Lower leg skin (tissue), 4 donors: Measurements from ENCODE around the gene CFAP73. TPM values are rescaled to one million over a fixed set of nuclear protein-coding genes. Genes with fewer than 3 reads are reported as not detected.
"Not testable (repeated sequence)": the region's sequence is repeated elsewhere in the genome, so short reads cannot be mapped to it uniquely, and the experiment has no call there.

Source experiments
- DNase-seq, 2 donors: peaks; one replicate each; pipeline ENCODE4 v3.0.0-alpha.2; 2019; ENCODE audit warnings: low spot score in 2 of 2
- H3K4me3 ChIP-seq: fragments of 200-600 bp; sonication (generic); 2 replicates; pipeline ENCODE4 v1.5.1; 2017; ENCODE audit warnings: mild to moderate bottlenecking, low read depth; ENCODE audit not compliant: poor library complexity, severe bottlenecking
- CTCF ChIP-seq, 3 donors: fragments of 450-650 bp; IDR thresholded peaks; one replicate each; pipeline ENCODE4 v1.5.1; 2016; ENCODE audit warnings: antibody characterized with exemption in 3 of 3, mild to moderate bottlenecking in 3 of 3, moderate library complexity in 2 of 3
- POLR2A ChIP-seq, 2 donors: fragments of 450-650 bp; IDR thresholded peaks; one replicate each; pipeline ENCODE4 v1.6.1; 2016 to 2017; ENCODE audit warnings: antibody characterized with exemption in 2 of 2, mild to moderate bottlenecking in 1 of 2, moderate library complexity in 1 of 2
- WGBS, 2 donors: methylation state at CpG; one replicate each; pipeline ENCODE4 v1.1.5; 2018; 5-methylcytosine and 5-hydroxymethylcytosine counted together
- intact Hi-C: fragments of 100-400 bp; cut with DNase I; formaldehyde crosslinking; loops from one replicate; pipeline ENCODE4 v1.15.0; 2023; ENCODE audit warnings: low total_unique reads
- microRNA-seq, 2 donors: library from miRNA; unstranded; fragments of <30 nt; microRNA quantifications; one replicate each; pipeline ENCODE4, GENCODE V29; 2016; ENCODE audit warnings: borderline replicate concordance in 2 of 2, borderline number of aligned reads in 1 of 2
- total RNA-seq, 4 donors: library from RNA; depleted of rRNA; stranded (reverse); fragments of >200 nt; gene quantifications; one replicate each; pipeline ENCODE4 v1.1.0, GENCODE V29; 2016

Gene CFAP73
- total RNA-seq, 4 donors from 2014 or later, result 0.38 to 4.3 (median 1.9) TPM; not detected in 1

DNA sequence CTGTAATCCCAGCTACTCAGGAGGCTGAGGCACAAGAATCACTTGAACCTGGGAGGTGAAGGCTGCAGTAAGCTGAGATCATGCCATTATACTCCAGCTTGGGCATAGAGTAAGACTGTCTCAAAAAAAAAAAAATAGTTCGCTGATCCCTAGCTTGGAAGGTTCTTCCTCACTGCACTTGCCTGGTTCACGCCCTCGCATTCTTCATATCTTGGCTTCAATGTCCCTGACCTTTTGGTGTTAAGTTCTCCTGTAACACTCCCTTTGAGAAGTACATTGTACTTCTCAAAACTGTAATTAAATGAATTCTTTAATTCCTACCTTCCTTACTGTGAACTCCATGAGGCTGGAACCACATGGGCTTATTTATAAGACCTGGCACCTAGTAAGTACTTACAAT lies 55.3 kb downstream of the CFAP73 start:
- no peak overlapping the region for H3K4me3 ChIP-seq
- intact Hi-C loops, result loop anchor here (10.0 kb wide), 1 partner anchor 220 kb away; the partner anchor contains the start of gene SDSL
- no peak for TF ChIP-seq CTCF (IDR thresholded peaks at IDR 0.05)
- TF ChIP-seq POLR2A (IDR thresholded peaks at IDR 0.05), result no peak
- 72 to 90% methylated on average over 3 of the region's 3 CpGs for WGBS, 2 donors
- no peak for DNase-seq

- 98 to 99% methylated on average over 5 of the region's 5 CpGs for WGBS, 2 donors
- intact Hi-C loops, result loop anchor here (10.0 kb wide), 1 partner anchor 218 kb away; the partner anchor contains the start of gene SDSL
- DNase-seq, H3K4me3 ChIP-seq: not testable (repeated sequence)
Measured at GRCh38 chr12:113206802-113207201, 57.3 kb downstream of the CFAP73 start.

DNA sequence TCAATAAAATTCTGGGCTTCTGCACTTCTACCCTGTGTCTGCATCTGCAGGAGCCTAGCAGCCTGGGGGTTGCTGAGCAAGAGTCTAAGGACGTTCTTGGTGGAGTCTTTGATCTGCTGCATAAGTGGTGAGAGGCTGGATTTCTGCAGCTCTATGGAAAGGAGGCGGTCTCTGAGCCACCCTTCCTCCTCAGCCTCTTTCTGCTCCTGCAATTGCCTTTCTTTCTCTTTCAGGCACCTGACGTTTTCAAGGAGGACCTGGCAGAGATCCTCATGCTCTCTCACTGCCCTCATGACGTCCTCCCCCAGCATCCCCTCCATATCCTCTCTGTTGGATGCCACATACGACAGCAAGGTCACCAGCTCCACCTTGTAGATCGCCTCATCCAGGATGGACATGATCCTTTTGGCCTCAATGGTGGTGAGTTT lies 58.1 kb downstream of the CFAP73 start:
- DNase-seq, result no peak
- 69 to 72% methylated on average over 6 of the region's 6 CpGs for WGBS, 2 donors
- intact Hi-C loops, result loop anchor here (10.0 kb wide), 1 partner anchor 217 kb away; the partner anchor contains the start of gene SDSL
- H3K4me3 ChIP-seq, result no peak overlapping the region
- TF ChIP-seq CTCF (IDR thresholded peaks at IDR 0.05), result no peak
- no peak for TF ChIP-seq POLR2A (IDR thresholded peaks at IDR 0.05)

DNA sequence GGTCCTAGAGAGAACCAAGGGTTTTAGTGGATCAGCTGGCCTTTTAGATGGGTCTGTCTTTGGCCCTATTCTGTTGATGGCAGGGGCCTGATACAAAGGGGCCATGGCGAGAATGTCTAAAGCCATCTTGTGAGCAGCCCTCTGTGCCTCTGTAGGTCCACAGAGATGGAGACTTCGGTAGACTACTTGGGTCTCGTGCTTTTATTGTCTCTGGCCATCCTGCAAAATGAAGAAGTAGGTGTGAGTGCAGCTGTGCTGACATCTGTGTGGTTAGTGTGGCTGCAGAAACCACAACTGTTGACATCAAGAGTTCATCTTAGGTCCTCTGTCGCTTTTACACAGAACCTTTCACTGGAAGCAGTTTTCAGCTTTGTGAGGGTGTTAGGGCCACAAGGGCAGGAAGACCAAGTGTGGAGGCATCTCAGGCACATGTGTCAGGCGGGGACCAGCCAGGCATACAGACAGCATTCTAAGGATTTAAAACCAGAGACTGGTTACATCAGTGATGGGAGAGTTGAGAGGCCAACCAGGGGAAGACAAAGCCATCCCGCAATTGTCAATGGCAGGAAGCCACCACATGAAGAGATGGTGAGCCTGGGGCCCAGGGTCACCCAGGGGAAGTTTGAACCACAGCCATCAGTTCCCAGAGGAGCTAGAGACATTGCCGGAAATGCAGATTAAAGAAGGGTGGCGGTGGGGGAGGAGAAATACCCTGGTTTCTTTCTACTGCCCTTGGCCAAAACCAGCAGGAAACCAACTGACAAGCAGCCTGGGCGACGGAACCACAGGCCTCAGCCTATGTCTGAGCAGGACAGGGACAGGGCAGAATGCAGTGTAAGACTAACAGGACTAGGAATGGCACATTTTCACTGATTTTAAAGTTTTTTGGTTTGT lies 58.8 kb downstream of the CFAP73 start:
- TF ChIP-seq POLR2A (IDR thresholded peaks at IDR 0.05) (no peak), CTCF (IDR thresholded peaks at IDR 0.05) (no peak)
- peak in 1 of 2 donors; percentile 66 for DNase-seq
- WGBS, 2 donors, result 75 to 77% methylated on average over 10 of the region's 10 CpGs
- no peak overlapping the region for H3K4me3 ChIP-seq
- intact Hi-C loops, result loop anchor here (10.0 kb wide), 1 partner anchor 217 kb away; the partner anchor contains the start of gene SDSL

Small RNAs within 50 kb of the gene (microRNA-seq; reads per million reads assigned to microRNA genes)
- 0 reads per million in 2 donors for gene MIR7106

Other genes starting within 250 kb of the CFAP73 start
- 10 to 100 TPM; 16.2 to 25.2 (median 23.2) TPM for gene OAS1, start 242.8 kb upstream of the CFAP73 start, total RNA-seq
- 10 to 100 TPM in 3 of 4 donors, 1 to 10 TPM in 1; 9.4 to 18.9 (median 15.9) TPM for gene OAS3, start 211.2 kb upstream of the CFAP73 start, total RNA-seq
- gene OAS2, start 171.2 kb upstream of the CFAP73 start, total RNA-seq, result 1 to 10 TPM; 2.6 to 3.8 (median 3.3) TPM
- gene DTX1, start 93.0 kb upstream of the CFAP73 start, total RNA-seq, result 1 to 10 TPM; 1.5 to 5.0 (median 3.4) TPM
- 10 to 100 TPM; 39.3 to 59.3 (median 50.9) TPM for gene RASAL1, start 14.0 kb upstream of the CFAP73 start, total RNA-seq
- 100 to 1,000 TPM in 1 of 4 donors, 10 to 100 TPM in 3; 48.6 to 106 (median 77.3) TPM for gene DDX54, start 35.8 kb downstream of the CFAP73 start, total RNA-seq
- 10 to 100 TPM; 14.5 to 25.8 (median 18.8) TPM for gene RITA1, start 36.0 kb downstream of the CFAP73 start, total RNA-seq
- 10 to 100 TPM; 16.5 to 38.4 (median 28.8) TPM for gene TPCN1, start 71.7 kb downstream of the CFAP73 start, total RNA-seq
- 10 to 100 TPM; 31.8 to 63.4 (median 38.8) TPM for gene SLC8B1, start 185.4 kb downstream of the CFAP73 start, total RNA-seq
- 10 to 100 TPM; 18.9 to 41.2 (median 31.3) TPM for gene PLBD2, start 208.9 kb downstream of the CFAP73 start, total RNA-seq